Neuron (in vitro differentiated cells): ENCODE measurements around the gene USP5.
A peak's percentile ranks its signal among the peaks of the same experiment; 100 is the strongest.

ENCODE experiments used
- H2AFZ ChIP-seq: one replicate; pipeline ENCODE4 v1.6.1; 2013; ENCODE audit warnings: low read depth, mild to moderate bottlenecking, inconsistent platforms, low read length, moderate library complexity
- H3K27me3 ChIP-seq: one replicate; pipeline ENCODE4 v1.6.1; 2013; ENCODE audit warnings: low read length; ENCODE audit not compliant: insufficient read depth
- H3K36me3 ChIP-seq: one replicate; pipeline ENCODE4 v1.6.1; 2013; ENCODE audit warnings: low read length; ENCODE audit not compliant: insufficient read depth
- H3K4me1 ChIP-seq: one replicate; pipeline ENCODE4 v1.6.1; 2013; ENCODE audit warnings: low read length; ENCODE audit not compliant: insufficient read depth
- H3K4me3 ChIP-seq: 2 replicates; pipeline ENCODE4 v1.5.1; 2013; ENCODE audit warnings: mild to moderate bottlenecking, low read length, moderate library complexity
- H3K9me3 ChIP-seq: one replicate; pipeline ENCODE4 v1.6.1; 2013; ENCODE audit warnings: low read length

The USP5 gene

GRCh38 chr12:6821591-6822425, 30.1 kb upstream of the USP5 start, which contains the start of gene GPR162:
Gene GPR162, plus strand, starts transcription at chr12:6821821. Its CDS starts 2,078 bp downstream, at chr12:6823899.
- no peaks in the 10 kb centered on the region for H3K9me3 ChIP-seq
- no peaks in the 10 kb centered on the region for H3K27me3 ChIP-seq
- peak within 1 kb of the TSS; percentile 49 for H3K4me3 ChIP-seq
- H3K4me1 ChIP-seq = peaks cover 56% of the 10 kb centered on the region
- no peak within 1 kb of the TSS for H2AFZ ChIP-seq
- H3K36me3 ChIP-seq = no peaks in the 10 kb centered on the region

GRCh38 chr12:6822426-6823135, 29.4 kb upstream of the USP5 start:
- Histone ChIP-seq H3K4me3 (peak overlapping the region; percentile 49), H3K4me1 (peaks cover 63% of the 10 kb centered on the region)

GRCh38 chr12:6823182-6824084, 28.5 kb upstream of the USP5 start:
- Histone ChIP-seq H3K36me3 (no peaks in the 10 kb centered on the region), H3K4me3 (no peak overlapping the region), H3K27me3 (no peaks in the 10 kb centered on the region), H2AFZ (no peak overlapping the region), H3K4me1 (peaks cover 57% of the 10 kb centered on the region), H3K9me3 (no peaks in the 10 kb centered on the region)

More at GRCh38 chr12:6822426-6823135, 29.4 kb upstream of the USP5 start:
- Histone ChIP-seq H2AFZ (no peak overlapping the region), H3K9me3 (no peaks in the 10 kb centered on the region), H3K36me3 (no peaks in the 10 kb centered on the region), H3K27me3 (no peaks in the 10 kb centered on the region)

GRCh38 chr12:6824085-6824775, 27.7 kb upstream of the USP5 start:
- peaks cover 51% of the 10 kb centered on the region for H3K4me1 ChIP-seq
- no peak overlapping the region for H3K4me3 ChIP-seq
- no peak overlapping the region for H2AFZ ChIP-seq
- no peaks in the 10 kb centered on the region for H3K36me3 ChIP-seq
- no peaks in the 10 kb centered on the region for H3K27me3 ChIP-seq
- H3K9me3 ChIP-seq = no peaks in the 10 kb centered on the region

GRCh38 chr12:6824901-6825381, 27.0 kb upstream of the USP5 start:
- Histone ChIP-seq H3K9me3 (no peaks in the 10 kb centered on the region), H3K4me3 (no peak overlapping the region), H3K27me3 (no peaks in the 10 kb centered on the region), H3K4me1 (peaks cover 48% of the 10 kb centered on the region), H2AFZ (no peak overlapping the region), H3K36me3 (peaks cover 3% of the 10 kb centered on the region)

GRCh38 chr12:6825398-6826124, 26.4 kb upstream of the USP5 start:
- H2AFZ ChIP-seq = no peak overlapping the region
- H3K4me3 ChIP-seq = no peak overlapping the region
- H3K27me3 ChIP-seq = no peaks in the 10 kb centered on the region
- H3K4me1 ChIP-seq = peaks cover 46% of the 10 kb centered on the region
- H3K36me3 ChIP-seq = peaks cover 6% of the 10 kb centered on the region
- no peaks in the 10 kb centered on the region for H3K9me3 ChIP-seq

GRCh38 chr12:6826125-6826733, 25.7 kb upstream of the USP5 start:
- Histone ChIP-seq H3K4me3 (no peak overlapping the region), H3K4me1 (peaks cover 39% of the 10 kb centered on the region), H3K27me3 (no peaks in the 10 kb centered on the region), H3K36me3 (peaks cover 13% of the 10 kb centered on the region), H2AFZ (no peak overlapping the region), H3K9me3 (no peaks in the 10 kb centered on the region)

GRCh38 chr12:6826734-6827436, 25.1 kb upstream of the USP5 start:
- no peak overlapping the region for H3K4me3 ChIP-seq
- H2AFZ ChIP-seq = no peak overlapping the region
- H3K4me1 ChIP-seq = peaks cover 37% of the 10 kb centered on the region
- H3K36me3 ChIP-seq = peaks cover 19% of the 10 kb centered on the region
- H3K9me3 ChIP-seq = no peaks in the 10 kb centered on the region
- H3K27me3 ChIP-seq = no peaks in the 10 kb centered on the region

- no peaks in the 10 kb centered on the region for H3K27me3 ChIP-seq
- peaks cover 24% of the 10 kb centered on the region for H3K36me3 ChIP-seq
- H3K9me3 ChIP-seq = no peaks in the 10 kb centered on the region
- H3K4me1 ChIP-seq = peaks cover 31% of the 10 kb centered on the region
- peak overlapping the region; percentile 31 for H3K4me3 ChIP-seq
- no peak overlapping the region for H2AFZ ChIP-seq
Measured at GRCh38 chr12:6827437-6827911, 24.5 kb upstream of the USP5 start.

- peaks cover 29% of the 10 kb centered on the region for H3K4me1 ChIP-seq
- H3K27me3 ChIP-seq = no peaks in the 10 kb centered on the region
- H3K4me3 ChIP-seq = peak within 1 kb of the TSS; percentile 73
- H3K36me3 ChIP-seq = peaks cover 27% of the 10 kb centered on the region
- H2AFZ ChIP-seq = peak within 1 kb of the TSS; percentile 49
- no peaks in the 10 kb centered on the region for H3K9me3 ChIP-seq
Measured at GRCh38 chr12:6827982-6828780, 23.8 kb upstream of the USP5 start, which contains the start of gene P3H3. Gene P3H3, plus strand, starts transcription at chr12:6828407. Its CDS starts 34 bp downstream, at chr12:6828441.
